H1 (cell line): ENCODE results near the gene KCNC4. TPM values are rescaled to one million over a fixed set of nuclear protein-coding genes. Genes with fewer than 3 reads are reported as not detected.
A peak's percentile ranks its signal among the peaks of the same experiment; 100 is the strongest.

Source experiments
- CTCF ChIA-PET: fragments of 300-600 bp; sonication (Branson Sonifier 250); formaldehyde crosslinking; loops from one replicate; lab custom pipeline; 2021; ENCODE audit not compliant: partially characterized antibody; lab: Charles Lee
- POLR2A ChIA-PET: fragments of 300-600 bp; sonication (Branson Sonifier 250); formaldehyde crosslinking; loops from one replicate; lab custom pipeline; 2021; ENCODE audit warnings: inconsistent platforms; ENCODE audit not compliant: partially characterized antibody; lab: Charles Lee
- DNase-seq, 2 experiments: peaks; one replicate each; pipeline versions ENCODE4 v3.0.0 to v3.0.0-alpha.2; 2010 to 2022; ENCODE audit warnings: low spot score in 2 of 2, low read depth in 1 of 2, mixed read lengths in 1 of 2
- FAIRE-seq: peaks from 2 replicates; lab custom pipeline; 2011; peaks lifted over from hg19 to GRCh38; lab: Jason Lieb, UNC
- H2AFZ ChIP-seq: 2 replicates; pipeline ENCODE4 v1.8.1; 2012; ENCODE audit warnings: low read length, inconsistent platforms
- H2AK5ac ChIP-seq: 2 replicates; pipeline ENCODE4 v1.6.1; 2013; ENCODE audit warnings: low read depth, low read length
- H2BK120ac ChIP-seq: replicated peaks from 2 replicates; pipeline ENCODE3; 2013; ENCODE audit warnings: low read depth, low read length, inconsistent platforms
- H2BK12ac ChIP-seq: 2 replicates; pipeline ENCODE4 v1.6.1; 2013; ENCODE audit warnings: low read depth, low read length
- H2BK15ac ChIP-seq: 2 replicates; pipeline ENCODE4 v1.6.1; 2013; ENCODE audit warnings: low read length
- H2BK20ac ChIP-seq: 2 replicates; pipeline ENCODE4 v1.6.1; 2013; ENCODE audit warnings: low read length
- H2BK5ac ChIP-seq: 2 replicates; pipeline ENCODE4 v1.6.1; 2013; ENCODE audit warnings: low read depth, low read length
- H3K14ac ChIP-seq: 2 replicates; pipeline ENCODE4 v1.6.1; 2013; ENCODE audit warnings: inconsistent platforms; ENCODE audit not compliant: insufficient read length
- H3K18ac ChIP-seq: 2 replicates; pipeline ENCODE4 v1.6.1; 2013; ENCODE audit warnings: low read length; ENCODE audit errors: extremely low read depth
- H3K23ac ChIP-seq: 2 replicates; pipeline ENCODE4 v1.6.1; 2013; ENCODE audit warnings: inconsistent platforms; ENCODE audit not compliant: insufficient read length
- H3K23me2 ChIP-seq: 2 replicates; pipeline ENCODE4 v1.6.1; 2013; ENCODE audit warnings: low read depth, low read length
- H3K27ac ChIP-seq: 2 replicates; pipeline ENCODE4 v1.6.1; 2011; ENCODE audit warnings: low read depth, low read length, inconsistent platforms
- H3K27me3 ChIP-seq, 4 experiments: replicated peaks in 1 of 4; 1 replicate in 1 of 4; 2 replicates in 3 of 4; pipeline versions ENCODE4 v1.6.1 to v1.8.1; 2011 to 2013; ENCODE audit warnings: low read length in 3 of 4, mild to moderate bottlenecking in 3 of 4, inconsistent platforms in 2 of 4, mixed read lengths in 2 of 4, moderate library complexity in 1 of 4; ENCODE audit not compliant: control insufficient read depth in 3 of 4, insufficient read depth in 3 of 4; ENCODE audit errors: extremely low read depth in 1 of 4
- H3K36me3 ChIP-seq, 4 experiments: 2 replicates each; pipeline versions ENCODE4 v1.6.1 to v1.8.1; 2011 to 2013; ENCODE audit warnings: mild to moderate bottlenecking in 4 of 4, low read length in 3 of 4, moderate library complexity in 2 of 4, control low read depth in 1 of 4, inconsistent platforms in 1 of 4; ENCODE audit not compliant: insufficient read depth in 4 of 4, control insufficient read depth in 2 of 4
- H3K4ac ChIP-seq: replicated peaks from 2 replicates; pipeline ENCODE3; 2013; ENCODE audit warnings: low read length, low read depth, mixed read lengths, inconsistent platforms; ENCODE audit not compliant: insufficient read length
- H3K4me1 ChIP-seq, 4 experiments: replicated peaks in 1 of 4; 1 replicate in 1 of 4; 2 replicates in 3 of 4; pipeline versions ENCODE4 v1.6.1 to v1.8.1; 2011 to 2013; ENCODE audit warnings: low read length in 3 of 4, inconsistent platforms in 2 of 4, mixed read lengths in 1 of 4; ENCODE audit not compliant: insufficient read depth in 4 of 4, control insufficient read depth in 3 of 4
- H3K4me2 ChIP-seq, 2 experiments: 2 replicates each; pipeline versions ENCODE4 v1.6.1 to v1.8.1; 2011 to 2013; ENCODE audit warnings: low read depth in 2 of 2, low read length in 2 of 2, control low read depth in 1 of 2, inconsistent platforms in 1 of 2, mild to moderate bottlenecking in 1 of 2; ENCODE audit not compliant: insufficient read depth in 1 of 2
- H3K4me3 ChIP-seq, 4 experiments: fragments of 200-600, 300-600 bp in 1 of 4; sonication (generic), shearing (Covaris generic), sonication (Bioruptor Twin) in 1 of 4; 2 replicates each; pipeline versions ENCODE4 v1.5.1 to v1.8.1; 2011 to 2016; ENCODE audit warnings: low read length in 4 of 4, low read depth in 3 of 4, control low read depth in 2 of 4, inconsistent platforms in 2 of 4, mild to moderate bottlenecking in 2 of 4, mixed read lengths in 1 of 4, moderate library complexity in 1 of 4; ENCODE audit not compliant: insufficient read depth in 2 of 4; ENCODE audit errors: extremely low read depth in 1 of 4
- H3K56ac ChIP-seq: replicated peaks from 2 replicates; pipeline ENCODE3; 2013; ENCODE audit warnings: low read depth, mild to moderate bottlenecking, mixed read lengths, low read length, inconsistent platforms; ENCODE audit not compliant: insufficient read length
- H3K79me1 ChIP-seq: 2 replicates; pipeline ENCODE4 v1.6.1; 2013; ENCODE audit warnings: low read depth, low read length, control low read depth
- H3K79me2 ChIP-seq, 2 experiments: 2 replicates each; pipeline versions ENCODE4 v1.6.1 to v1.8.1; 2012 to 2013; ENCODE audit warnings: low read length in 2 of 2, mild to moderate bottlenecking in 2 of 2, inconsistent platforms in 1 of 2; ENCODE audit not compliant: insufficient read depth in 2 of 2, control insufficient read depth in 1 of 2
- H3K9ac ChIP-seq, 4 experiments: replicated peaks in 1 of 4; 1 replicate in 1 of 4; 2 replicates in 3 of 4; pipeline versions ENCODE4 v1.6.1 to v1.8.1; 2011 to 2013; ENCODE audit warnings: low read depth in 3 of 4, low read length in 3 of 4, control low read depth in 2 of 4, mild to moderate bottlenecking in 2 of 4, moderate library complexity in 2 of 4, inconsistent platforms in 1 of 4; ENCODE audit errors: extremely low read depth in 1 of 4
- H3K9me3 ChIP-seq, 2 experiments: 2 replicates each; pipeline versions ENCODE4 v1.6.1 to v1.8.1; 2012 to 2013; ENCODE audit warnings: mild to moderate bottlenecking in 2 of 2, moderate library complexity in 2 of 2, control low read depth in 1 of 2, inconsistent platforms in 1 of 2, low read depth in 1 of 2, low read length in 1 of 2, mixed read lengths in 1 of 2; ENCODE audit not compliant: insufficient read depth in 2 of 2
- H4K20me1 ChIP-seq, 2 experiments: replicated peaks in 1 of 2; 2 replicates each; pipeline versions ENCODE3 to v1.8.1; 2011 to 2013; ENCODE audit warnings: inconsistent platforms in 2 of 2, low read length in 2 of 2, mild to moderate bottlenecking in 1 of 2; ENCODE audit not compliant: insufficient read depth in 2 of 2, control insufficient read depth in 1 of 2
- H4K5ac ChIP-seq: 2 replicates; pipeline ENCODE4 v1.6.1; 2013; ENCODE audit warnings: low read length, low read depth, mixed read lengths, inconsistent platforms; ENCODE audit not compliant: insufficient read length
- H4K8ac ChIP-seq: 2 replicates; pipeline ENCODE4 v1.8.0; 2013; ENCODE audit warnings: mild to moderate bottlenecking, moderate library complexity, low read length, inconsistent platforms; ENCODE audit not compliant: insufficient read depth; ENCODE audit errors: extremely low read depth
- H4K91ac ChIP-seq: replicated peaks from 2 replicates; pipeline ENCODE3; 2013; ENCODE audit warnings: low read length, mixed read lengths, inconsistent platforms; ENCODE audit not compliant: insufficient read length
- KDM1A ChIP-seq: fragments of 200-600, 300-600 bp; sonication (generic); IDR thresholded peaks from 2 replicates; pipeline ENCODE4 v1.7.1; 2016; ENCODE audit warnings: mild to moderate bottlenecking, low read length, borderline replicate concordance
- RAD21 ChIP-seq, 2 experiments: IDR thresholded peaks in 1 of 2; conservative IDR thresholded peaks in 1 of 2; 2 replicates each; pipeline ENCODE4 v1.6.1; 2011; ENCODE audit warnings: low read depth in 2 of 2, low read length in 2 of 2, improper control_type of control experiment in 1 of 2, inconsistent platforms in 1 of 2, mild to moderate bottlenecking in 1 of 2, moderate library complexity in 1 of 2
- SAP30 ChIP-seq: fragments of 300-600 bp; sonication (generic); IDR thresholded peaks from 2 replicates; pipeline ENCODE4 v1.7.1; 2012; ENCODE audit warnings: low read length, moderate library complexity, mild to moderate bottlenecking, inconsistent platforms; ENCODE audit not compliant: insufficient read depth, insufficient replicate concordance
- WGBS, 2 experiments: shearing (Covaris generic) in 1 of 2; methylation state at CpG; one replicate each; pipeline versions ENCODE4 v1.1.6 to v1.1.7; 2013 to 2015; ENCODE audit warnings: low lambda C conversion rate in 2 of 2, mixed read lengths in 2 of 2, inconsistent platforms in 1 of 2, low coverage in 1 of 2, missing lambda C conversion rate in 1 of 2; ENCODE audit not compliant: insufficient replicate concordance in 2 of 2, insufficient coverage in 1 of 2, insufficient read length in 1 of 2; ENCODE audit errors: extremely low coverage in 1 of 2, missing lambda C conversion rate in 1 of 2; 5-methylcytosine and 5-hydroxymethylcytosine counted together
- polyA plus RNA-seq, 7 experiments: library from polyadenylated mRNA; depleted of rRNA in 3 of 7; stranded (reverse) in 5 of 7; unstranded in 2 of 7; fragments of >200 nt in 5 of 7; fragments of 200-250 nt in 2 of 7; gene quantifications; 1 replicate in 5 of 7; 2 replicates in 1 of 7; 4 replicates in 1 of 7; pipeline versions ENCODE4 v1.2.1 to v1.2.3, GENCODE V29; 2011 to 2013; ENCODE audit warnings: missing spikeins in 2 of 7, mixed read lengths in 2 of 7
- total RNA-seq: library from RNA; stranded (reverse); fragmentation: NEBNext Ultra II Directional; extraction: Animal tissue kit (Norgen Biotek cat#: 25700); gene quantifications from 2 replicates; pipeline ENCODE4 v1.2.1, GENCODE V29; 2021

The KCNC4 gene
- total and polyA plus RNA-seq, 2 of the 8 experiments (the other 6 are each of a cell fraction or from before 2014, with no cell fraction given) = 8.1 to 11.2 TPM

- Histone ChIP-seq H3K14ac (no peak overlapping the region), H2BK5ac (no peak overlapping the region), H2BK12ac (no peak overlapping the region), H2BK20ac (no peak overlapping the region), H3K56ac (no peak overlapping the region), H3K4me2 (no peak overlapping the region), H4K20me1 (no peaks in the 10 kb centered on the region), H3K27ac (no peak overlapping the region), H3K18ac (no peak overlapping the region), H3K4me1 (peaks cover 0 to 2% (median 0%) of the 10 kb centered on the region in 4 experiments; a peak in 1 of 7 replicates), H2BK15ac (no peak overlapping the region), H4K8ac (no peak overlapping the region; the same call in 1 of the 2 replicates), H4K5ac (no peak overlapping the region), H4K91ac (no peak overlapping the region), H3K4ac (no peak overlapping the region), H3K27me3 (no peaks in the 10 kb centered on the region), H2AFZ (no peak overlapping the region), H3K23me2 (no peaks in the 10 kb centered on the region), H2AK5ac (0 out of 2 replicates have a peak overlapping the region, but pooled peaks have one; percentile 13), H3K9ac (no peak overlapping the region), H3K79me1 (no peaks in the 10 kb centered on the region), H3K9me3 (no peaks in the 10 kb centered on the region), H2BK120ac (no peak overlapping the region), H3K79me2 (no peaks in the 10 kb centered on the region), H3K23ac (no peak overlapping the region), H3K4me3 (no peak overlapping the region), H3K36me3 (no peaks in the 10 kb centered on the region)
- TF ChIP-seq SAP30 (no peak), RAD21 (IDR thresholded peaks at IDR 0.05 in 1 of 2, conservative IDR thresholded peaks at IDR 0.05 in 1 of 2; ENCODE audit: low read depth in 2 of 2, low read length in 2 of 2) (0 out of 4 replicates have a peak, but pooled peaks of 1 of the 2 experiments have one; percentile 1), KDM1A (no peak)
- DNase-seq (no peak), FAIRE-seq (no peak)
- CTCF ChIA-PET = interaction anchor here (0.8 to 4.5 kb wide), 6 partner anchors 10 to 275 kb away, joined by 3 to 33 read pairs (median 7); no protein-coding TSS in a partner anchor
- POLR2A ChIA-PET = no interaction called here
- 93% methylated on average over 10 of the region's 10 CpGs; no CpG with 5 or more reads in 1 of the 2 experiments for WGBS, 2 experiments
These were observed 24.9 kb upstream of the KCNC4 start for GRCh38 chr1:110185181-110185580.
